Activated T-cell treated with anti-CD3 and anti-CD28 coated beads for 4 hours (primary cell): ENCODE results near the gene EML6.

ENCODE experiments used
- DNase-seq: peaks from one replicate; pipeline ENCODE4 v3.0.0-alpha.2; 2020

EML6 gene

DNA sequence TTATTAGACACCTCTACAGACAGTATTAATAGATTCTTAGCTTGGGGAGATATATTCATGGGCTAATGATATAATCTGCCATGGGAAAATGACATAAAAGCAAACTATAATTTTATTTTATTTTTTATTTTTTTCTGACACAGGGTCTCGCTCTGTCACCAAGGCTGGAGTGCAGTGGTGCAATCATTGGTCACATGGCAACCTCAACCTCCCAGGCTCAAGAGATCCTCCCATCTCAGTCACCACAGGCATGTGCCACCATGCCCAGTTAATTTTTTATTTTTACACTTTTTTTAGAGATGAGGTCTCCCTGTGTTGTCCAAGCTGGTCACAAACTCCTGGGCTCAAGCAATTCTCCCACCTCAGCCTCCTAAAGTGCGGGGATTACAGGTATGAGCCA is 287.5 kb downstream of the EML6 start:
- no peak for DNase-seq

DNA sequence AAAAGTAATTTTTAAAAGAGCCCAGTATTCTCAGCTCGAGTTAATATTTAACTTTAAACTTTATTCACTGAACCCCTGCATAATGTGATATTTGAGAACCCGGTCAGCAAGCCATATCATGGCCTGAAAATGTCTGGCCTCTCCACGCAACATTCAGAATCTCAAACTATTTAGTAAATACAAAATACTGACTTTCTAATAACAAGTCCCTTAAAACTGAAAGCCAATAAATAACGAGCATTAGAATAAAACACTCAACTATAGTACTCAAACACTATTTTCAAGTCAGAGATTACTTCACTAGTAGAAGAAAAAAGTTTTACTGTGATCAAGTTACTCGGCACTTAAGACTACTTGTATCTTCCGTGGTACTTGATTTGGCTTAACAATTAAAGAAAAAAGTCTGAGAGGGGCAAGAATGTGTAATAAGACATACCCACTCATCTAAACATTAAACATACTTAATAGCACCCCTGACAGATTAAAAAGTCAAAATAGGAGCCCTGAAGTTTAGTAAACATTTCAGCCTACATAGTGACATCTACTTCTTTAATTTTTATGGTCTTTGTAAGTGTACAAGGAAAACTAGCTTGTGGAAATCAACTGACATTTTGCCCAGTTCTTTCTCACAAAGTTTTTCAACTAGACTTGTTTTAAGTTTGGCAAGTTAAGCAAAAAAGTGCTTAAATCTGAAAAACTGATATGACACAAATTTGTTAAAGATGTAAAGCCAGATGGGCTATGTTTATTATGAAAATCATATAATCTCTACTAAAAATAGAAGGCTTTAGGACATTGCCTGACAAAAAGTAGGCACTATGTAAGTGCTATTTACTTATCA is 288.6 kb downstream of the EML6 start:
- no peak for DNase-seq

DNA sequence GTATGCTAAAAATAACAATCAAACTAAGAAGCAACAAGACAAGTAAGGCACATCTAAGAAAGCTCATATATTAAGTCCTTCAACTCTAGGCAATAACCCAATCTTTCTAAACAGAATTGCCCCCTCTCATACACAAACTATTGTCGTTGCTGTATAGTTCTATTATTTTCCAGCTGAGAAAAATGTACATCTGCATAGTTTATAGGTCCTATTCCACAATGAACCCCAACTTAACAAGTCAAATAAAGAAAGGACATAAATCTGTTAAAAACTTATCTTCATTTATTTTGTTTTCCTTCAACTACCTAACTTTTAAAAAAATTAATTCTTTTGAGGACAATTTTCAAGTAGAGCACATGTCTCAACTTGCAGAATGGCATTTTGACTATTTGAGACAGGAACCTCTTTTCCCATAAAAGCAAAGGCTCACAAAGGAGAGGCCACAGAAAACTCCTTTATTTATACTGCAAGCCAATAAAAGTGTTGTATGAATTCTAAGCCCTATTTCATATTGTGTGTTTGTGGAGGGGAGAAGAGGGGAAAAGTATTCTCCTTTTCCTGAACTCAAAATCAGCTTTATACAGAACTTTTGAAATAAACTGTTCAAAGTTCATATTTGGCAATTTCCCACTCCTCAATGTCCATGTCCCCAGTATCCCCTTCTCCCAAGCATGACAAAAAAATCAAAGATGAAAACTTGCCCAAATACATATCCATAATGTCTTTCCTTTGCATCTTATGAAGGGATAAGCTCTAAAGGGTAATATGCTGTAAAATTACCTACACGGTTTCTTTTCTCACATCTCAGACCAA is 289.4 kb downstream of the EML6 start:
- no peak for DNase-seq

DNA sequence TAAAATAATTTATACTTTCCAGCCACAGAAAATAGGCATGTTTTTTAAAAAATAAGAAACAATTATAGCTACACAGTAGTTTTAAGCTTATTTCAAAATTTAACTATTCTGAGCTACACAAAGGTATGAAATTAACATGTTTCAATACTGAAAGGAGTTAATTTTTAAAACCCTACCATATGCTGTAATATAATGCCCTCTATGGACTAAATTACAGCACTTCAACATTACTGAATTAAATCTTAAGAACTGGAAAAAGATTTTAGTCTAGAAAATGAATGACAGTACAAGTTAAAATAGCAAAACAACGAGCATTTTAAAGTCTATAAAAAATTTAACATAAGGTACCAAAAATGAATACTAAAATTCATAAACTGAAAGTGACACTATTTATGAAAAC is 290.5 kb downstream of the EML6 start:
- no peak for DNase-seq

DNA sequence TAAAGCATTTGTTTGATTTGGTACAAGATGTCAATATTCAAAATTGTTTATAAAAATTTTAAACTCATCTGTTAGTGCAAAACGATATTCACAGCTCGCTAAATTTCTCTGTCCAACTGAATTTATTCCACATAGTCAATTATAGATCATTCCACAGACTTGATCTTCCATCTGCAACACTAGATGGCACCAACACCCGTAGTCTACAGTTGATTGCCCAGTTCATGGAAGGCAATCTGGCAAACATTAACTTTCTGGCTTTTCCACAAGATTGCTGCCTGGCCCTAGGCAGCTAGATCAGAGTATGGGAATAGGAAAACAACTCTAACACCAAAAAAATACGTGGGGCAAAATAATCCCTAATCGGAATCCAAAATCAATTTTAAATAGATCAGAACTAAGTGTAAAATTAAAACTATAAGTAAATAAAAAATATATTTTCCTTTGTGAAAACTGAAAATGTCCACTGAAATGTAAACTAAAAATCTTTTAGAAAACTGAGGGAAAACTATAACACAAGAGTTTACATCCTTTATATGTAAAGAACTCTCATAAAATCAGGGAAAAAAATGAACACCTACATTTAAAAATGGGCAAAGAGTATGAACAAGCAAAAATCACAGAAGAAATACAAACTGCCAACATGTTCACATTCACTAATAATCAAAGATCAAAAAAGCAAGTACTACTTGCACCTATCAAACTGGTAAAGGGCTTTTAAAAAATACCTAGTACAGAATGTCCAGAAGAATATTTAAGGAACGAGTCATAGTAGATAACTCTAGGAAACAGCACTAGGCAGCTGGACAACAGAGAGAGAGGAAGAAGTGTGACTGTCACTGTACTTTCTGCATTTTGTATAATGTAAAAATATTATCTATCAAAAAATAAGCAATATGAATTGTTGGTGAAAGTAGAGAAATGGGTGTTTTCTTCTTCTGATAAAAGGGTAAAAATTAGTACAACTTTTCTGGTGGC is 291.8 kb downstream of the EML6 start:
- peak; percentile 13 for DNase-seq

DNA sequence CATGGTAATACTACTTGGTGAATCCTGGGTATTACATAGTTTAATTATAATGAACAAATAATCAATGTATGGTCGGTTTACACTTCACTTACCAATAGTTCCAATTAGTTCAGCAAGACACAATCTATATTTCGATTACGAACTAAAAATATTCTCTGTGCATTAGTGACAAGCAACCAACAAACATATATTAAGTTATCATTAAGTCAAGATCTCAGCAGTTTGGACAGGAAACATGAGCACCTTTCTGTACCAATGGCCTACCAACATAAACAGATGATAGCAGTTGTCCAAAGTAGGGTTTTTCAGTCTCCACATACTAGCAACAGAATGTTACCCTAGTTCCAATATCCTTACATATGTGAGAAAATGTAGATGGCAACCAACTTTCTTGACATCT is 294.0 kb downstream of the EML6 start:
- DNase-seq, result no peak

DNA sequence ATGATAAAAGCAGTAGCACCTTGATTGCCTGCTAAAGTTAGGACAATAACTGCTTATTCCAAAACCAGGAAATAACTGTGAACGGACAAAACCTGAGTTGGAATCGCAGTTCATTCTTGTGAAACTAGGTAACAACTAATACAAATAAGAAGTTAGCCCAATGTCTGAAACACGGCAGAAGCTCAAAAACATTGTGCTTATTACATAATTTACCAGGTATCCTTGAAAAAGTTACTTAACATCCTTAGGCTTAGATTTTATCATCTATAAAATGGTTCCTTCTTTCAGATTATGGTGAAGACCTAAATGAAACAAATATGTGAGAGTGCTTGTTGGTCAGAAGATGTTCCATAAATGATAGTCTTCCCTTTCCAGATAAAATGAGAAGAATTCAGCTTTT is 294.4 kb downstream of the EML6 start:
- DNase-seq, result no peak

DNA sequence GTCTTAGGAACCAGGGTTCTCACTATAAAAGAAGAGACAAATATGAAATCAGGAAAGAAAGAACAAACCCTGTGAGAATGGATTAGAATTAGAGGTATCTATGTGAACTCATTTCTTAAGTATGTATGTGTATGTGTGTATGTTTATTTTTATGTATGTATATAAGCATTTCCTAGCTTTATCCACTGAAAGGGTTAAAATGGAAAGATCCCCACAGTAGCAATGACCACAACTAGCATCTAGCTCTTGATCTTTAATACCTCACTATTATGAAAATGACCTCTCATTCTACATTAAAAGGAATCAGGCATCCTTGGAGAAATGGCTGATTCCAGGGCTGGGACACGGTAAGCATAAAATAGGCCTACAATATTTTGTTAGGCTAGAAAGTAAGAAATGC is 295.2 kb downstream of the EML6 start:
- DNase-seq, result no peak

DNA sequence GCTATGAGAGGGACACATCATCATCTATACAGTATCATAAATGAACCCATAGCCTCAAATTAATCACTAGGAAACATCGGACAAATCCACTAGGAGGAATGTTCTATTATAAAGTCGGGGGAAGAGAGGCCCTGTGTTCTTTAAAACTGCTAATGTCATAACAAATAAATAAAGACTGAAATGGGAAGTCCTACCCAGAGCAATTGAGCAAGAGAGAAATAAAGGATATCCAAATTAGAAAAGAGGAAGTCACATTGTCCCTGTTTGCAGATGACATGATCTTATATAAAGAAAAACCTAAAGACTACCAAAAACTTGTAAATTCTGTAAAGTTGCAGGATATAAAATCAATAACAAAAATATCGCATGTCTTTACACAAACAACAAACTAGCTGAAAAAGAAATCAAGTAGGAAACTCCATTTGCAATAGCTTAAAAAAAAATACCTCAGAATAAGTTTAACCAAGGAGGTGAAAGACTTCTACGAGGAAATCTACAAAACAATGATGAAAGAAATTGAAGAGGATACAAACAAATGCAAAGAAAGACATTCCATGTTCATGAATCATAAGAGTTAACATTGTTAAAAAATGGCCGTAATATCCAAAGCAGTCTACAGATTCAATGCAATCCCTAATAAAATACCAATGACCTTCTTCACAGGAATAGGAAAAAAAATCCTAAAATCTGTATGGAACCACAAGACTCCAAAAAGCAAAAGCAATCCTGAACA is 296.2 kb downstream of the EML6 start:
- no peak for DNase-seq
